ENCODE measurements around the gene SRGAP2.
"Not testable (repeated sequence)": the region's sequence is repeated elsewhere in the genome, so short reads cannot be mapped to it uniquely, and the experiment has no call there.

SRGAP2 gene

GRCh38 chr1:206252680-206253335 is 49.5 kb downstream of the SRGAP2 start:
- FAIRE-seq = not testable (repeated sequence)

Data from G401.6 (cell line).